Measurements from ENCODE around the gene HOXC6.

DNA sequence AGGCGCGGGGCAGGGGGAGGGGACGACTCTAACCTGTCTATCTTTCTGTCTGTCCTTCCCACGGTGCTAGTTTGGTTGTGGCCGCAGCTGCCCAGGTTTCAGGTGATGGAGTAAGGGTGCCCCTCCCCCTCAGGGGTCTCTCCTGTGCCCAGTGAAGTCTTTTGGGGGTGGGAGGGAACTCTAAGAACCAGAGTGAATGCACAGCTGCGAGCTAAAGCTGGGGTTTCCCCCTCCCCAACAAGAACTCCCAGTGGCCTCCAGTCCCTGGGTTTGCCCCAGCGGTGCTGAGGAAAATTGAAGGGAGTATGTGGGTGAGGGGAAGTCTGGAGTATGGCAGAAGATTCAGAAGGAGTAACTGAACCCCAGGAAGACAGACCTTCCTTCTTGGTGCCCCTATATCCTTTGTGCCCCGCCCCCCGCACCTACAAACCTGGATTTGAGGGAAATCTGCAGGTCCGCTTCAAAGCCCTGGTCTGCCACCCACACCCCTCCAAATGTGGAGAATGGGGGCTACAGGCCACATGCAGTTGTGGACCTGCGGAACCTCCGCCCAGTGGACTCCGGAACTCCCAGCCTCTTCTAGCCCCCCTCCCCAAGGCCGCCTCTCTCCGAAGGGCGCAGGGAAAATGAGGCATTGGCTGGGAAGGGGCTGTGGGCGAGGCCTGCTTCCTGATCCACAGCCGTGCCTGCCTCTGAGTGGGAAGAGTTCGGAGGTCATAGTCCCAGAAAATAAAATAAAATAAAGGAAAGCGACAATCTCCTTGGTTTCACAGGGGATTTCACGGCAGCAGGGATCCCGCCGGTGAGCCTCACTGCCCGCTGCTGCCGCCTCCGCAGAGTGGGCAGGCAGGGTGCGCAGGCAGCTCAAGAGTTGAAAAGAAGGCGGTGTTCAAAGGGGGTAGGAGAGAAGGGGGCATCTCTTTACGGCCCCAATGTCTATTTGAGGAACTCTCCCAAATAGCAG is 31.7 kb upstream of the HOXC6 start:
- TF ChIP-seq, protein P1, sequence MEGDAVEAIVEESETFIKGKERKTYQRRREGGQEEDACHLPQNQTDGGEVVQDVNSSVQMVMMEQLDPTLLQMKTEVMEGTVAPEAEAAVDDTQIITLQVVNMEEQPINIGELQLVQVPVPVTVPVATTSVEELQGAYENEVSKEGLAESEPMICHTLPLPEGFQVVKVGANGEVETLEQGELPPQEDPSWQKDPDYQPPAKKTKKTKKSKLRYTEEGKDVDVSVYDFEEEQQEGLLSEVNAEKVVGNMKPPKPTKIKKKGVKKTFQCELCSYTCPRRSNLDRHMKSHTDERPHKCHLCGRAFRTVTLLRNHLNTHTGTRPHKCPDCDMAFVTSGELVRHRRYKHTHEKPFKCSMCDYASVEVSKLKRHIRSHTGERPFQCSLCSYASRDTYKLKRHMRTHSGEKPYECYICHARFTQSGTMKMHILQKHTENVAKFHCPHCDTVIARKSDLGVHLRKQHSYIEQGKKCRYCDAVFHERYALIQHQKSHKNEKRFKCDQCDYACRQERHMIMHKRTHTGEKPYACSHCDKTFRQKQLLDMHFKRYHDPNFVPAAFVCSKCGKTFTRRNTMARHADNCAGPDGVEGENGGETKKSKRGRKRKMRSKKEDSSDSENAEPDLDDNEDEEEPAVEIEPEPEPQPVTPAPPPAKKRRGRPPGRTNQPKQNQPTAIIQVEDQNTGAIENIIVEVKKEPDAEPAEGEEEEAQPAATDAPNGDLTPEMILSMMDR (conservative IDR thresholded peaks at IDR 0.05; ENCODE audit: low read depth, low read length) = no peak
- TF ChIP-seq EZH2 (IDR thresholded peaks at IDR 0.05; ENCODE audit: low read length, unreplicated experiment) = no peak
- no peak for TF ChIP-seq EZH2phosphoT487 (IDR thresholded peaks at IDR 0.05; ENCODE audit: borderline replicate concordance, low read length)

Measured in PC-3 (cell line).